ENCODE data around the gene PRKCD.

GRCh38 chr3:53211706-53212702, 51.0 kb downstream of the PRKCD start:
- TF ChIP-seq SIN3A (IDR thresholded peaks at IDR 0.05; ENCODE audit: borderline replicate concordance, insufficient read depth, low read length) = no peak
- no peak for TF ChIP-seq REST (IDR thresholded peaks at IDR 0.05; ENCODE audit: insufficient read depth in 1 of 2, low read depth in 2 of 2, low read length in 2 of 2)
- TF ChIP-seq TAF1 (IDR thresholded peaks at IDR 0.05; ENCODE audit: borderline replicate concordance, insufficient read depth, low read length) = no peak
- no peak for TF ChIP-seq POLR2AphosphoS5 (IDR thresholded peaks at IDR 0.05; ENCODE audit: low read depth, low read length)
